Ishikawa (cell line): Measurements from ENCODE around the gene SPOCK2.

Experiments
- CREB1 ChIP-seq: IDR thresholded peaks from 2 replicates; pipeline ENCODE4 v1.6.1; 2012; ENCODE audit warnings: low read depth
- EGR1 ChIP-seq: IDR thresholded peaks from 2 replicates; pipeline ENCODE4 v1.6.1; 2012
- EP300 ChIP-seq: IDR thresholded peaks from 2 replicates; pipeline ENCODE4 v1.6.1; 2012; ENCODE audit warnings: borderline replicate concordance
- FOXM1 ChIP-seq: IDR thresholded peaks from 2 replicates; pipeline ENCODE4 v1.6.1; 2012; ENCODE audit warnings: low read depth, borderline replicate concordance
- RAD21 ChIP-seq: IDR thresholded peaks from 2 replicates; pipeline ENCODE4 v1.6.1; 2012; ENCODE audit warnings: low read depth
- TAF1 ChIP-seq: IDR thresholded peaks from 2 replicates; pipeline ENCODE4 v1.6.1; 2012; ENCODE audit warnings: low read depth, mild to moderate bottlenecking
- TCF12 ChIP-seq: IDR thresholded peaks from 2 replicates; pipeline ENCODE4 v1.6.1; 2012; ENCODE audit warnings: low read depth
- TEAD4 ChIP-seq: IDR thresholded peaks from 2 replicates; pipeline ENCODE4 v1.6.1; 2012
- YY1 ChIP-seq: IDR thresholded peaks from 2 replicates; pipeline ENCODE4 v1.6.1; 2012; ENCODE audit warnings: low read depth
- TF ChIP-seq, protein P1 (sequence below): IDR thresholded peaks from 2 replicates; pipeline ENCODE4 v1.6.1; 2012
- TF ChIP-seq, protein P2 (sequence below): IDR thresholded peaks from 2 replicates; pipeline ENCODE4 v1.6.1; 2012; ENCODE audit warnings: low read depth, mild to moderate bottlenecking

DNA sequence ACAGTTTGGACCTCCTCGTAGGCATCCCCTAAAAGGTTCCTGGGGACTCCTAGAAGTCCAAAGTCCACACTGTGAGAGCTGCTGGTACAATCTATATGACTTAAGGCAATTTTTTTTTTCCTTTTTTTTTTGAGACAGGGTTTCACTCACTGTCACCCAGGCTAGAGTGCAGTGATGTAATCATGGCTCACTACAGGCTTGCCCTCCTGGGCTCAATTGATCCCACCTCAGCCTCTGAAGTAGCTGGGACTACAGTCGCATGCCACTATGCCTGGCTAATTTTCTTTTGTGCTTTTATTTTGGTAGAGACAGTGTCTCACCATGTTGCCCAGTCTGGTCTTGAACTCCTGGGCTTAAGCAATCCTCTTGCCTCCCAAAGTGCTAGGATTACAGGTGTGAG, 4.6 kb upstream of the SPOCK2 start:
- TF ChIP-seq TCF12 (no peak), RAD21 (no peak), FOXM1 (no peak), CREB1 (no peak), TAF1 (no peak), EGR1 (no peak), TEAD4 (no peak), YY1 (no peak), EP300 (no peak)
- TF ChIP-seq, protein P1, sequence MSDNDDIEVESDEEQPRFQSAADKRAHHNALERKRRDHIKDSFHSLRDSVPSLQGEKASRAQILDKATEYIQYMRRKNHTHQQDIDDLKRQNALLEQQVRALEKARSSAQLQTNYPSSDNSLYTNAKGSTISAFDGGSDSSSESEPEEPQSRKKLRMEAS, result no peak
- TF ChIP-seq, protein P2, sequence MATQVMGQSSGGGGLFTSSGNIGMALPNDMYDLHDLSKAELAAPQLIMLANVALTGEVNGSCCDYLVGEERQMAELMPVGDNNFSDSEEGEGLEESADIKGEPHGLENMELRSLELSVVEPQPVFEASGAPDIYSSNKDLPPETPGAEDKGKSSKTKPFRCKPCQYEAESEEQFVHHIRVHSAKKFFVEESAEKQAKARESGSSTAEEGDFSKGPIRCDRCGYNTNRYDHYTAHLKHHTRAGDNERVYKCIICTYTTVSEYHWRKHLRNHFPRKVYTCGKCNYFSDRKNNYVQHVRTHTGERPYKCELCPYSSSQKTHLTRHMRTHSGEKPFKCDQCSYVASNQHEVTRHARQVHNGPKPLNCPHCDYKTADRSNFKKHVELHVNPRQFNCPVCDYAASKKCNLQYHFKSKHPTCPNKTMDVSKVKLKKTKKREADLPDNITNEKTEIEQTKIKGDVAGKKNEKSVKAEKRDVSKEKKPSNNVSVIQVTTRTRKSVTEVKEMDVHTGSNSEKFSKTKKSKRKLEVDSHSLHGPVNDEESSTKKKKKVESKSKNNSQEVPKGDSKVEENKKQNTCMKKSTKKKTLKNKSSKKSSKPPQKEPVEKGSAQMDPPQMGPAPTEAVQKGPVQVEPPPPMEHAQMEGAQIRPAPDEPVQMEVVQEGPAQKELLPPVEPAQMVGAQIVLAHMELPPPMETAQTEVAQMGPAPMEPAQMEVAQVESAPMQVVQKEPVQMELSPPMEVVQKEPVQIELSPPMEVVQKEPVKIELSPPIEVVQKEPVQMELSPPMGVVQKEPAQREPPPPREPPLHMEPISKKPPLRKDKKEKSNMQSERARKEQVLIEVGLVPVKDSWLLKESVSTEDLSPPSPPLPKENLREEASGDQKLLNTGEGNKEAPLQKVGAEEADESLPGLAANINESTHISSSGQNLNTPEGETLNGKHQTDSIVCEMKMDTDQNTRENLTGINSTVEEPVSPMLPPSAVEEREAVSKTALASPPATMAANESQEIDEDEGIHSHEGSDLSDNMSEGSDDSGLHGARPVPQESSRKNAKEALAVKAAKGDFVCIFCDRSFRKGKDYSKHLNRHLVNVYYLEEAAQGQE, result no peak
